Measurements from ENCODE around the gene GMNC. TPM values are rescaled to one million over a fixed set of nuclear protein-coding genes. Genes with fewer than 3 reads are reported as not detected.

GMNC gene
- total and polyA plus RNA-seq, 2 of the 13 experiments (the other 11 are each of a cell fraction or from before 2014, with no cell fraction given) = not detected

GRCh38 chr3:190902292-190902691, 39.8 kb upstream of the GMNC start:
- no TSS peak for BruUV-seq (replicated peaks)
- H3K4me1 ChIP-seq (ENCODE audit: insufficient read depth, low read length) = no peaks in the 10 kb centered on the region
- TF ChIP-seq STAG1 (CRISPR knock-in tag; IDR thresholded peaks at IDR 0.05) (no peak), ZNF101 (CRISPR knock-in tag; IDR thresholded peaks at IDR 0.05; ENCODE audit: borderline replicate concordance, low read depth) (no peak), ZFX (CRISPR knock-in tag; IDR thresholded peaks at IDR 0.05; ENCODE audit: low read depth) (no peak), ATF2 (CRISPR knock-in tag; IDR thresholded peaks at IDR 0.05) (no peak), MYPOP (CRISPR knock-in tag; IDR thresholded peaks at IDR 0.05) (no peak), ZNF382 (CRISPR knock-in tag; IDR thresholded peaks at IDR 0.05; ENCODE audit: borderline replicate concordance) (no peak), ZNF597 (CRISPR knock-in tag; IDR thresholded peaks at IDR 0.05) (no peak), ZBTB8A (CRISPR knock-in tag; IDR thresholded peaks at IDR 0.05; ENCODE audit: borderline replicate concordance, low read depth) (no peak), ZNF781 (CRISPR knock-in tag; IDR thresholded peaks at IDR 0.05; ENCODE audit: borderline replicate concordance, not compliant biosample characterization) (no peak), ZNF24 (IDR thresholded peaks at IDR 0.05) (no peak), ZNF362 (CRISPR knock-in tag; IDR thresholded peaks at IDR 0.05; ENCODE audit: borderline replicate concordance) (no peak), POLR2AphosphoS5 (IDR thresholded peaks at IDR 0.05; ENCODE audit: low read depth, low read length) (no peak)
- POLR2A ChIA-PET = no interaction called here
- intact Hi-C loops (cut with micrococcal nuclease; ENCODE audit: unreplicated experiment) = no loop called here
- FAIRE-seq (no peak), DNase-seq (ENCODE audit: low spot score) (no peak), ATAC-seq (no peak)
- CTCF ChIA-PET (ENCODE audit: low intra/inter-chr PET ratio, low total read pairs) = no interaction called here
- no peak overlapping the region for H3K9ac ChIP-seq (ENCODE audit: insufficient read depth, low read depth, low read length)
- no peak overlapping the region for H3K4me3 ChIP-seq (replicated peaks in 1 of 3; ENCODE audit: insufficient read depth in 1 of 3, low read depth in 2 of 3, low read length in 3 of 3)
- no peak overlapping the region for H3K4me2 ChIP-seq (ENCODE audit: low read depth, low read length)
- in situ Hi-C loops (cut with HindIII; ENCODE audit: extremely low pct_ligation_motif_present, low pct_unique_long_range_greater_than_20kb) = no loop called here
- H4K20me1 ChIP-seq (ENCODE audit: insufficient read depth, low read length) = no peaks in the 10 kb centered on the region
- no peaks in the 10 kb centered on the region for H3K36me3 ChIP-seq (replicated peaks in 1 of 2; ENCODE audit: control insufficient read depth in 1 of 2, insufficient read depth in 2 of 2, low read length in 2 of 2)
- H2AFZ ChIP-seq (ENCODE audit: low read length) = no peak overlapping the region
- no peaks in the 10 kb centered on the region for H3K27me3 ChIP-seq (ENCODE audit: control insufficient read depth in 1 of 2, insufficient read depth in 2 of 2, low read length in 2 of 2)
- H3K79me2 ChIP-seq (ENCODE audit: insufficient read depth, low read length) = no peaks in the 10 kb centered on the region
- peaks cover 12% of the 10 kb centered on the region for H3K9me3 ChIP-seq (ENCODE audit: low read length)
- no peak overlapping the region for H3K27ac ChIP-seq (ENCODE audit: extremely low read length, insufficient read depth, low read length)
- WGBS (ENCODE audit: low lambda C conversion rate) = 40% methylated on average over 2 of the region's 2 CpGs

All from HepG2 (cell line).